ENCODE data around the gene KLK1.
A peak's percentile ranks its signal among the peaks of the same experiment; 100 is the strongest.

GRCh38 chr19:50835785-50836542, 12.4 kb upstream of the KLK1 start:
- TF ChIP-seq POLR2AphosphoS5 (IDR thresholded peaks at IDR 0.05; ENCODE audit: low read depth, low read length) (0 out of 2 replicates have a peak, but pooled peaks have one; percentile 47), PAX5 (IDR thresholded peaks at IDR 0.05; ENCODE audit: insufficient read depth, low read length, severe bottlenecking) (no peak)
